GM12873 (cell line): ENCODE results near the gene IL17RD.

Experiments
- TF ChIP-seq, protein P1 (sequence below): IDR thresholded peaks from 2 replicates; pipeline ENCODE4 v1.5.1; 2012; ENCODE audit warnings: low read depth, mild to moderate bottlenecking, moderate library complexity, low read length, control low read depth; ENCODE audit not compliant: insufficient read depth; ENCODE audit errors: missing control alignments

Gene IL17RD

DNA sequence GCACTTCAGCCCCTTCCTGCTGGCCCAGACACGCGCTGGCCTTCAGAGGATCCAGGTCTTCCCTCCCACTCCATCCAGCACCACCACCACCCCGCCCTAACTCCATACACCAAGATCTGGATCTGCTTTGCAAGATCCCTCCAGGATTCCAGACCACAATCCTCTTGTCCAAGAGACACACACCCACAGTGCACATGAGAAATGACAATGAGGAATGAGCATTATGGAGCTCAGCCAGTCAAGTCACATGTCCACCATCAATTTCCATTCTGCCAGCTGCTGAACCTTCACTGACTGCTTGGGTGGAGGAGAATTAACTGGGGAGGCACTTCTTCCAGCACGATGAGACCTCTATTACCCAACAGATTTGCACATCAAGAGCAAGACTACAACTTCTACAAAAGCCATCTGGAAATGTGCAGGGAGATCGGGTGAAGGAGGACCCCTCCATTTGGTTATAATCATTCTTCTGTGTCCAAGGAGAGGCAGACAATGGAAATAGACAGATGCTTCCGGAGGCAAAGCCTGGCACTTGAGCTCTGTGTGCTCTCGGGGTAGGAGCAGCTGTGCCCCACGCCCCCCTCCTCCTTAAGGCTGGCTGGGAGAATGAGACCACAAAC, 117.0 kb downstream of the IL17RD start:
- TF ChIP-seq, protein P1, sequence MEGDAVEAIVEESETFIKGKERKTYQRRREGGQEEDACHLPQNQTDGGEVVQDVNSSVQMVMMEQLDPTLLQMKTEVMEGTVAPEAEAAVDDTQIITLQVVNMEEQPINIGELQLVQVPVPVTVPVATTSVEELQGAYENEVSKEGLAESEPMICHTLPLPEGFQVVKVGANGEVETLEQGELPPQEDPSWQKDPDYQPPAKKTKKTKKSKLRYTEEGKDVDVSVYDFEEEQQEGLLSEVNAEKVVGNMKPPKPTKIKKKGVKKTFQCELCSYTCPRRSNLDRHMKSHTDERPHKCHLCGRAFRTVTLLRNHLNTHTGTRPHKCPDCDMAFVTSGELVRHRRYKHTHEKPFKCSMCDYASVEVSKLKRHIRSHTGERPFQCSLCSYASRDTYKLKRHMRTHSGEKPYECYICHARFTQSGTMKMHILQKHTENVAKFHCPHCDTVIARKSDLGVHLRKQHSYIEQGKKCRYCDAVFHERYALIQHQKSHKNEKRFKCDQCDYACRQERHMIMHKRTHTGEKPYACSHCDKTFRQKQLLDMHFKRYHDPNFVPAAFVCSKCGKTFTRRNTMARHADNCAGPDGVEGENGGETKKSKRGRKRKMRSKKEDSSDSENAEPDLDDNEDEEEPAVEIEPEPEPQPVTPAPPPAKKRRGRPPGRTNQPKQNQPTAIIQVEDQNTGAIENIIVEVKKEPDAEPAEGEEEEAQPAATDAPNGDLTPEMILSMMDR: no peak

DNA sequence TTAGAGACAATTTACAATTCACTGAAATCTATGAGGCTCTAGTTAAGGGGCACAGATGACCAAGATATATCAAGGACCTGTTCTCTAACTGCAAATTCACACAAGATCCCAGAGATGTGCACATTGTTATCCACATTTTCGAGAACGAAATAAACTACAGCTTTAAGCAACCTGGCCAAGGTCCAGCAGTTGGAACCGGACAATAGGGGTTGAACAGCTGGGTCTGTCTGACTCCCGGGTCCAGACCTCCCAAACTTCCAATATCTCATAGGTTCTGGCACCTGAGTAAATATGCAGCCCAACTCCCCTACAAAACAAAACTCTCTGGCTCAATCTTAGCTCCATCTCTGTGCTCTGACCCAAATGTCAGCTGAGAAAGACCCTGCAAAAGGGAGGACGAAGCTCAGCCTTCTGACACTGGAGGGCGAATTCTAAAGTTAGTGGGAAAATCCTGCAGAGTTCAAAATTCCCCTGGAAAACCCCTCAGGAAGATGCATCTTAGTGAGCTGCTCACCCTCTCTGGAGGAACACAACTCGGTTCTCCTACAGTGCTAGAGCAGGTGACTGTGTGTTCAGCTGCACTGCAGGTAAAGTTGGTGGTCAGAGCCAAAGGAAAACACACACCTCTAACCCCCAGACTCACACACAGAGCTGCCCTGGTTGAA, 118.9 kb downstream of the IL17RD start:
- TF ChIP-seq, protein P1: no peak

DNA sequence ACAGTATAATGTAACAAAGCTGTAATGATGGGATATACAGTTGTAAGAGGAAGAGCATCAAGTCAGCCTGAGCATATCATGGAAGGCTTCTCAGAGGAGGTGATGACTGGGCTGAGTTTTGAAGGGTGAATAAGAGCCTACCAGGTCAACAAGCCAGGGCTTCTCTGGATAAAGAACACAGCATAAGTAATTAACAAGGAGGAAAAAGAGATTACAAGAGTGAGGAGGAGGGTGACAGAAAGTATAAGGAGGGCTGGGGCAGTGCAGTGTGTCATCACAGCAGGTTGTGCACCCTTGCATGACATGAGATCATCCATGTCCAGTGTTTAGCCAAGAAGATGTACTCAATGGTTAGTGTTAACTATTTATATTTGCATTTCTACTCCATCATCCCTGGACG, 121.6 kb downstream of the IL17RD start:
- TF ChIP-seq, protein P1: no peak

DNA sequence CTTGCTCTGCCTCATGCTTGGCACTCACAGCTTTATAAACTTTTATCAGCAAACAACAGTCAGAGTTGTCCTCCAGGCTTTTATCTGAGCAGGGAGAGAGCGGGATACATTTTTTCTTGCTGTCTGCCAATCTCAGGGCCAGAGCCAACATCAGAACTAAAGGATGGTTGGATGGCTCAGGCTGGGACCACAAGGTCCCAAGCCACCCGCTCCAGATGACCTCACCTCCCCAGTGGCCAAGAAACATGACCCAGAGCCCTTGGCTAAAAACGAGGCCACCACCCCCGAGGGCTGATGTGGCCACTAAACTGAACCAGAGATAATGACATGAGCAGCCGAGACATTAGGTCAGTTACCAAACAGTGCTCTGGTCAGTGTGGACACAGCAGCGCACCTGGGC, 123.5 kb downstream of the IL17RD start:
- TF ChIP-seq, protein P1: no peak
